Head of caudate nucleus (tissue), 42 donors: ENCODE results near the gene ZNF462.

ENCODE experiments used
- DNase-seq, 42 donors: peaks; one replicate each; pipeline versions ENCODE4 v3.0.0 to v3.0.0-alpha.2; 2020 to 2021; ENCODE audit warnings: mixed read lengths in 7 of 42
- intact Hi-C: fragments of 100-400 bp; cut with DNase I; formaldehyde crosslinking; loops from one replicate; pipeline ENCODE4 v1.15.0; 2022

Gene ZNF462

DNA sequence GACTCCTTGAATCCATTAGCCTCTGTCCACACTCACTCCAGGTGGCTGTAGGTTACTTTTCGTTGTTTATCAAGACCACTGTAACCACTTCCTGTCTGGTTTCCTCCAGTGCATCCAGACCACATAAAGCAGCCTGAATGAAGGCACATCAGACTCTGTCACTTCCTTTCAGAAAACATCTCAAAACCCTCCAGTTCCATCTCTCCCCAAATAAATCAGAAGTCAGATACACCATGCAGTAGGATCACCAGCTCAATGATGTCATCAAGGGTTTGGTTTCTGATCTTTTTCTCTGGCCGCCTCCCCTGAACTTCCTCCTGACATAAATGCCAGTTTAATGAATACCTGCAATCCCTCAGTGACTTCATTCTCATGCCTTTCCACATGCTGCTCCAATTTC is 161.2 kb downstream of the ZNF462 start:
- intact Hi-C loops = no loop called here
- no peak for DNase-seq

DNA sequence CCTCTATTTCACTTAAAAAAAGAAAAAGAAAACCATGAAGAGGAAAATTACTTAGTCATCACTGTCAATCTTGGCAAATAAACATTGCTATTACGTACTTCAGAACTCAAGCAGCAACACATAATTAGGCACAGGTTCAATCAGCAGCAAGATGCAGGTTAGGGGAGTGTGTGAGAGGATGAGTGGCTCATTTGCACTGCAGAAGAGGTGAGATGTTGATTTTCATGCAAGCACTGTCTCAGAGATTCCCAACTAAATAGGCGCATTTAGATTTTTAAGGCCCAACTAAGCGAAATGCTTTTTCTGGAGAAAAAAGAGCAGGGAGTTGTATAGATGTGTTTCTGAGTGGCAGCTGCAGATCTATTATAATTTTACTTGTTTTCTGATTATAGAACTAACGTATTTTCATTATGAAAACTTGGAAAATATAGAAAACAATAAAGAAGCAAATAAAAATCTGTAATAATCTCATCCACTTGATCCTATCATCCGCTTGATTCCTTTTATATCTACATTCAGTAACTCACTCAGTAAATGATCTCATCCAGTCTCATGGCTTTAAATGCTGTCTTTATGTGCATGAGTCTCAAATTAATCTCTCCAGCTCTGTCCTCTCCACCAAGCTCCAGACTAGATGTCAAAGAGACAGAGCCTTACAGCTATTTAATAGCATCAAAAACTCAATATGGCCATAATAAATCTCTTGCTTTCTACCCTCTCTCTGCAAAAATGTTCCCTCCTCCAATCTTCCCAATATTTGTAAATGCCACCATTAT is 162.5 kb downstream of the ZNF462 start:
- intact Hi-C loops = no loop called here
- no peak for DNase-seq

DNA sequence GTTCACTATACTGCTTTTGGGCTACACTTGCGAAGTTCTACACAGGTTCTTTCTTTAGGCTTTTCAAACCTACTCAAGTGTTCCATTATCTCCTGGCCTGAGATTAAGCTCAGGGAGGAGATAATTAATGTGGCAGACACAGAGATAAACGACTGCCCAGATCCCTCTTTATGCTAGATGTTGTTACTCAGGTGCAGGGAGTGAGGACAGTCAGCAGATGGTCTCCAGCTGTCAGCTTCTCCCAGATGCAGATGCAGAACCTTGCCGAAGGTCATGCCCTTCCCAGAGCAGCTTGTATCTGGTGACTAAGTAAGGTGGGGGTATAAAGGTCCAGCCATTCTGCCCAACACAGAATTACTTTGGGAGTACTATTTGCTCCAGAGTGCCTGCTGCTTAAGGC is 166.2 kb downstream of the ZNF462 start:
- intact Hi-C loops = no loop called here

DNA sequence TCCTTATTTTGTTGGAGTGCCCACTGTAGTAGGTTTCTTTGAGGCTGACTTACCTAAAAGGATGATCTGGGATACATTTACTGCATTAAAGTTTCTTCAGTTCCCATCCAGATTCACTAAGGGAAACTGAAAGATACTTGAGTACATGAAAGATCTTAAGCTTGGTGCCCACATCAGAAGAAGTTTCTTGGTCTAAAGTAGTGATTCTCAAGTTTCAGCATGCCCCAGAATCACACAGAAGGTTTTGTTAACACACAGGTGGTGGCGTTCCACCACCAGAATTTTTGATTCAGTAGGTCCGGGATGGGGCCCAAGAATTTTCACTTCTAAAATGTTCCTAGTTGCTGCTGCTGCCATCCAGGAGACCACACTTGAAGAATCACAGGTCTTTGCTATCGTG is 171.0 kb downstream of the ZNF462 start:
- intact Hi-C loops = no loop called here
- no peak for DNase-seq

More for the DNA sequence above, 166.2 kb downstream of the ZNF462 start:
- DNase-seq = no peak

DNA sequence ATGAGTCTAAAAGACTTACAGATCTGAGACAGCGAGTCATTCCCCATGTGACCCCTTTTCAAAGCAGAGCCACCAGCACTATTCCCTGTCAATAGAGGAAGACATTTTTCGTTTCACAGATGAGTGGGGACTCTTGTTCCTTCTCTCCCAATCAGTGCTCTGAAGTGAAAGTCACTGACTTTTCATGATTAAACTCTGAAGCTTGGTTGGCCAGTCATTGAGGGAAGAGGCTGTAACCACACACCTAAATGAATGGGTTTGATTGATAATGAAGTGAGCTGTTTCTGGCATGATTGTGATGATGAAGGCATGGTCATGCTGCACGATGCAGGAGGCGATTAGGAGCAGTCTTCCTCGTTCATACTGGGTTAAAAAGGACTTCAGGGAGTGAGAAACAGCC is 171.9 kb downstream of the ZNF462 start:
- intact Hi-C loops = no loop called here
- DNase-seq = no peak

DNA sequence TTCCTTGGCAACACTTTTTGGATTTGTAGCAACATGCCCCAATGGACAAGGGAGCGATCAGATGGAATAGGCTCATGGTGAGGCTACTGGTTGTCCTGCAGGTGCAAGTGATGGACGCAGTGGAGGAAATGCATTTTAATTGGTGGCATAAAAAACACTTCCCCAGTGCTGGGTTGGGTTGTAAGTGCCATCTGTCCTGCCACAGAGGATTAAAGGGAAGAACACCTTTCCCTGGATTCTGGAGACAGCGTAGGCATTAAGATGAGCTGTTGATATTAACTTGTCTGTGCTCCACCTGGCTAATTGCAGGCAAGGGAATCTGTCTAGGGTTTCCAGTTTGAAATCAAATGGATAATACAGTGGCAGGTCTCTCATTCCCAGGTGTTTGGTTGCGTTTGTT is 173.4 kb downstream of the ZNF462 start:
- intact Hi-C loops = no loop called here
- DNase-seq = no peak

DNA sequence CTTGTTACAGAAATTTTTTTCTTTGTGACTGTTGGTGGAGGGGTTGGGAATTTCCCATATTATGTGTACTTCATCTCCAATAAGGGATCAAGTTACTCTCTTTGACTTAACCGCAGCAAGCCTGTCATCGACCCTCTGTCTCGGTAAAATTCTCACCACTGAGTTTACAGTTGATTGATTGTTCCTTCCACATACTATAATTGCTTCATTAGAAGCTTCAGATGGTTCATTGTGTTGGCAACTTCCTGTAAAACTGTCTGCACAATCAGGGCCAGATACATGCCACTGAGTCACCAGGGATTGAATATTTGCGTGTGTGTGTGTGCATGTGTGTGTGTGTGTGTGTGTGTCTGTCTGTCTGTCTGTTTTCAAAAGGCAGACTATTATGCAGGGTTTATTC is 176.6 kb downstream of the ZNF462 start:
- intact Hi-C loops = no loop called here
- DNase-seq = no peak

DNA sequence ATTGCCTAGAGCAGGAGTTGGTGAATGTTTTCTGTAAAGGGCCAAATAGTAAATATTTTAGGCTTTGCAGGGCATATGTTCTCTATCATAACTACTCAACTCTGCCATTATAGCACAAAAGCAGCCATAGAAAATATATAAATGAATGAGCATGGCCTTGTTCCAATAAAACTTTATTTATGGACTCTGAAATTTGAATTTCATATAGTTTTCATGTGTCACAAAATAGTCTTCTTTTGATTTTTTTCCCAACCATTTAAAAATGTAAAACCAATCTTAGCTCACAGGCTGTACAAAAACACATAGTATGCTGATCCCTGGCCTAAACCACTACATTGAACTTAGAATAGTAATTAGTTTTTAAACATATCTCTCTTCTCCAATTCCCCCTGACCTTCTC is 179.6 kb downstream of the ZNF462 start:
- intact Hi-C loops = no loop called here
- DNase-seq = no peak

DNA sequence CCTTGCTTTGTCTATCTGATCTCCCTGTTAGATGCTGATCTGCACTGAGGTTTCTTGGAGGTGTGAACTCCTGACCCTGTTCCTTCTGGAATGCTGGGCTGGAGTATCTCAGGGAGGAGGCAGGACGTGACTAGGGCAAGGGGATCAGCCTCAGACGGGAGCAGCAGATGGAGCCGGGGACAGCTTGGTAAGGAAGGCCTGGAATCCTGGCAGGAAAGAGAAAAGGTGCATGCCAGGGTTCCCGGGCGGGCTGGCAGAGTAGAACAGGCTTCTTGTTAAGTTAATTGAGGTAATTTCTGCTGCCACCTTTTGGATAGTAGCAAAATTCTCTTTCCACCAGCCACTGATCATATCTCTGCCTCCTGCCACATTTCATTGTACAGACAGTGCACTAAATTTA is 180.9 kb downstream of the ZNF462 start:
- peak; percentile 6 to 64 (median 28) for DNase-seq
- intact Hi-C loops = no loop called here

DNA sequence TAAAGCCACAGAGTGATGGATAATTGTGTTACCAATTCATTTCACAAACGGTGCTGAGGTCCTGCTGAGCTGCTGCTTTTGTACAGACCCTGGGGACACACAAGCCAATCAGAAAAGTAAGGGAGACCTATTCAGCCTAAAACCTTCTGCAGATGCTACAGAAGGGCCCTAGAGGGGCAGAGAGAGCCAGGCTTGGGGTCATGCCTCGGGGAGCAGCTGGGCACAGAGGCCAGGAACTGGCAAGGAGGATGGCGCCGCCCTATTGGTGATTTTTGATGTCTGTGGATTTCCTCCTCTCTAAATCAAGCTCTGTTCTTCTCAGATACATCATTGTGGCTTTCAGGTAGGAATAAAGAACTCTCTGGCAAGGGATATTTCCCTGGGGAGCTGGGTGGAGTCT is 181.9 kb downstream of the ZNF462 start:
- no peak for DNase-seq
- intact Hi-C loops = no loop called here

DNA sequence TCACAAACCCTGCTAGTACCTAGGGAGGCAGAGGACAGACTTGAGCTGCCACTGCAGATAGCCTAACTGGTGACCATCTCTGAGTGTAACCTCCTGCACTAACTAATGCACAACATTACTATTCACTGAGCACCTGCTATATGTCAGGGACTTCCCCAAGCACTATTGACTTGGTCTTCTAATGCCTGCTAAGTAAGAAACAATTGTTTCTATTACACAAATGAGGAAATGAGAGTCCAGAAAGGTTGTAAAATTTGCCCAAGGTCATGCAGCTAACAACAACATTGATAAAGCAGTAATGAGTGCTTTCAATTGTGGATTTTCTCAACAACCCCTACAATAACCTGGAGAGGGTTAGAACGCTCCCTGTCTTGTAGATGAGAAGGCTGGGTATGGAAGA is 183.7 kb downstream of the ZNF462 start:
- intact Hi-C loops = no loop called here

DNA sequence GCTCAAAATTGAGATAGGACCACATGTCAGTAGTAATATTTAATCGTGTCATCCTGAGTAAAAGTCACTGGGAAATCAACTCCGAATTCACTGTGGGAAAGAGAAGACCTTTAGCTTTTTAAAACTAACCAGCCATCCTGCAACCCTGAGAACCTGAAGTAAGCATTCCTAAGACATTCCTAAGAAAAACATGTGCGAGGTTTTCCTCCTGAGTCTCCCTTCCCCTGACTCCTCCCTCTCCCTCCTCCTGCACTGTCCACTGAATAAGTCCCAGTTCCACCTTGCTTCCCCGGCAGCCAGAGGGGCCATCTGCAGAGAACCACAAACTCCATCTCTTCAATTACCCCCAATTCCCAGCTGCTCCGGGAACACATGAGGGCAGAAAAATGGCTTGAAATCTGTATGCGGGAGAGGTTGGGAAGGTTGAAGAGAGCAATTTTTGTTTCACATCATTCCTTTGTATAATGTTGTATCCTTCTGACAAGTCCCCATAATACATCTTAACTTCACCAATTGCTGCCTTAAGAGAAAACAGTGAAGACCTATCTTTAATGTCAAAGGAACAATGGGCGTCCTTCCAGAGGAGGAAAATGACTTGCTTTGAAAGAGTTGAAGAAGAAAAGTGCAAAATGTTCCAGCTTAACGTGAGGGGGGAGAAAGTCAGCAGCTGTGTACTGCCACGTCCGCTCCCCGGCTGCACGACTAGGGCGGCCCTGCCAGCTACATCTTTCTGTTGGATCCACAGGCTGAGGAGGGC is 186.3 kb downstream of the ZNF462 start:
- DNase-seq = peak in 33 of 42 donors; percentile 1 to 52 (median 25)
- intact Hi-C loops = no loop called here

More for the DNA sequence above, 183.7 kb downstream of the ZNF462 start:
- DNase-seq = no peak

DNA sequence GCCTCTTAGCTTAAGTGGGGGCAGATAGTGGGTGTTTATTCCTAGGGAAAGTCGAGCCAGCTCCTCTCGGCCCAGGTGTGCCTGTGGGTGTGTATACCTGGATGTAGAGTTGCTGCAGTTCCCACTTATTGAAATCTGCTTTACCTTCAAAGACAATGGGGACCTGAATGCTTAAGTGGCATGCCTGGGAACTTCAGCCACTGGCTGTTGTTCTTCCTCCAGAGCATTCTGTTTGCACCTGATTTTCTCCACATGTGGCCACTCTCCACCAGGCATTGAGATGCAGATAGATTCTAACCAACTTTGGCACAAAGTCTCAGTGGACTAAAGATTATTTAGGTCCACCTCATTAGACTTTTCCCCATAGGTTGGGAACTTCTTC is 186.8 kb downstream of the ZNF462 start:
- intact Hi-C loops = no loop called here
- no peak for DNase-seq

DNA sequence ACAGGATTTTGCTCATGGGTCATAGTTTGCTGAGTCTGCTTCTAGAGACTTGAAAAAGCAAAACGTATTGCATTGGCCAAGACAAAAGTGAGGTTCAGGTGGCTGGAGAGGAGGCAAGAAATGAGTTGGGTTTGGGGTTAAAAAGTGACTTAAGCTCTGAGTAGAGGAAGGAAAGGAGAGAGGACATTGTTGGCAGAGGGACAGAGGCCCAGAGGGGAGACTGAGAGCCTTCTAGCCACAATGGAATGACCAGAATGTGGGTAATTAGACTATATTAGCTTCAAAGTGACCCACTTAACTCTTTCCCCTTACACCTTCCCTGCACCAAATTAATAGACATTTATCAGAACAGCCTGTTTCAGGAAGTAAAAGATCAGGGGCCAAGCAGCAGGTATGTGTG is 188.4 kb downstream of the ZNF462 start:
- DNase-seq = no peak
- intact Hi-C loops = no loop called here

DNA sequence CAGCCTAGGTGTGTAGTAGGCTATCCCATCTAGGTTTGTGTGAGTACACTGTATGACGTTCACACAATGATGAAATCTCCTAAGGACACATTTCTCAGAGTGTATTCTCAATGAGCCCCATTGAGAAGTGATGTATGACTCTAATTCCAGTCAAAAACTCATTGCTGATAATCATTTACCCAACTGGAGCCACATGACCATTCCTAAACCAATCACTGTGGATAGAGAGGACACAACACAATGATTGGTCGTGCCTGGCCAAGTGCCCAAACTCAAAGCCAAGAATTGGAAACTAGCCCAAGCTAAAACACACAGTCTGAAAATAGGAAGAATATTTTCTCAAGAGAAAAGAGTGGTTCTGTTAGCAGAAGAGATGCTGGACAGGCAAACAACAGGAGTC is 191.2 kb downstream of the ZNF462 start:
- DNase-seq = no peak
- intact Hi-C loops = no loop called here

DNA sequence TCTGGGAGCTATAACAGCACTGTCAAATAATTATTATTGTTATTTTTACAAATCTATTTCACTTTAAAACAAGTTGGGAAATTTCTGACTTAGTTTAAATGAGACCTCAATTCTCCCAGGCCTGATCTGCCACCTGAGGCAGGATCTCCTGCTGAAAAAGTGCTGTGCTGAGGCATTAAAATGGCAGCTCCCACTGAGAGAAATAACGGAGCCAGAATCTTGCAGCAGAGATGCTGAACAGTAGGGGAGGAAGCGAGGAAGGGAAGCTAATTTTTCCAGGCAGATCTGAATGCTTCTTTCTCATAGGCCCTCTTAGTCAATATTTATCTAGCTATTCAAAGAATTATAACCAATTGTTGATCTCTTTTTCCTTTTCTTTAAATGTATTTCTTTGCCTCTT is 196.3 kb downstream of the ZNF462 start:
- no peak for DNase-seq
- intact Hi-C loops = no loop called here

DNA sequence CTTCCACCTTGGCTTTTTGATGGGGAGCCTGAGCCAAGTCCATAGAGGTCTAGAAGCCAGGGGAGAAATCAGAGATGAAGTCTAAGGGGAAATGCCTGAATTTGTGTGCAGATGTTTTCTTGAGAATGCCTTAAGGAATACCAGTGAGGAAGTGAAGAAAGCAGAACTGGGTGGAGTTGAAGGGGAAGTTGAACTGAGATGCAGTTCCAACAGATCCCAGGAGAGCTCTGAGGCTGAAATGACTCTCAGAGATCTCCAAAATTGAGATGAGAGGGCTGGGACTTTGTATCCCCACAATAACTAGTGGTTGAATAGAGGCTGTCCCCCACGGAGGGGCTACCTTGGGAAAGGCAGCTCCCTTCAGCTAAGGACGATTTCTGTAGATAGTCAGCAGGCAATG is 197.1 kb downstream of the ZNF462 start:
- DNase-seq = no peak
- intact Hi-C loops = no loop called here
